HepG2 (cell line): ENCODE measurements around the gene TAGLN2.

Source experiments
- CTCF ChIP-seq: sonication (generic); formaldehyde crosslinking; IDR thresholded peaks from 2 replicates; pipeline ENCODE4 v1.5.0; 2020; ENCODE audit warnings: mild to moderate bottlenecking, missing genetic modification reagents, moderate library complexity
- KDM2A ChIP-seq: sonication (generic); formaldehyde crosslinking; IDR thresholded peaks from 2 replicates; pipeline ENCODE4 v1.4.0; 2020; ENCODE audit warnings: low read depth, missing genetic modification reagents, borderline replicate concordance
- MNT ChIP-seq: fragments of 450-650 bp; IDR thresholded peaks from 2 replicates; pipeline ENCODE4 v1.6.1; 2016
- NR2F1 ChIP-seq, 2 experiments: fragments of 450-650 bp in 1 of 2; formaldehyde crosslinking in 1 of 2; IDR thresholded peaks; 2 replicates each; pipeline versions ENCODE4 v1.5.0 to v1.6.1; 2016 to 2020; ENCODE audit warnings: mild to moderate bottlenecking in 1 of 2, missing compliant biosample characterization in 1 of 2, missing genetic modification reagents in 1 of 2, moderate library complexity in 1 of 2
- SP2 ChIP-seq: sonication (generic); formaldehyde crosslinking; IDR thresholded peaks from 2 replicates; pipeline ENCODE4 v1.5.1; 2020; ENCODE audit warnings: mild to moderate bottlenecking, missing genetic modification reagents
- ZNF501 ChIP-seq: sonication (generic); formaldehyde crosslinking; IDR thresholded peaks from 2 replicates; pipeline ENCODE4 v1.5.1; 2020; ENCODE audit warnings: mild to moderate bottlenecking, moderate library complexity, missing genetic modification reagents
- ZNF747 ChIP-seq: sonication (generic); formaldehyde crosslinking; IDR thresholded peaks from 2 replicates; pipeline ENCODE4 v1.8.1; 2023; ENCODE audit warnings: missing genetic modification reagents, mild to moderate bottlenecking, borderline replicate concordance
- ZSCAN20 ChIP-seq: sonication (generic); formaldehyde crosslinking; IDR thresholded peaks from 2 replicates; pipeline ENCODE4 v1.4.0; 2020; ENCODE audit warnings: missing genetic modification reagents, mild to moderate bottlenecking, borderline replicate concordance
- TF ChIP-seq, protein P1 (sequence below): sonication (generic); formaldehyde crosslinking; IDR thresholded peaks from 2 replicates; pipeline ENCODE4 v1.4.0; 2020; ENCODE audit warnings: missing genetic modification reagents

- TF ChIP-seq NR2F1 (CRISPR knock-in tag; IDR thresholded peaks at IDR 0.05) = no peak
- TF ChIP-seq, protein P1, sequence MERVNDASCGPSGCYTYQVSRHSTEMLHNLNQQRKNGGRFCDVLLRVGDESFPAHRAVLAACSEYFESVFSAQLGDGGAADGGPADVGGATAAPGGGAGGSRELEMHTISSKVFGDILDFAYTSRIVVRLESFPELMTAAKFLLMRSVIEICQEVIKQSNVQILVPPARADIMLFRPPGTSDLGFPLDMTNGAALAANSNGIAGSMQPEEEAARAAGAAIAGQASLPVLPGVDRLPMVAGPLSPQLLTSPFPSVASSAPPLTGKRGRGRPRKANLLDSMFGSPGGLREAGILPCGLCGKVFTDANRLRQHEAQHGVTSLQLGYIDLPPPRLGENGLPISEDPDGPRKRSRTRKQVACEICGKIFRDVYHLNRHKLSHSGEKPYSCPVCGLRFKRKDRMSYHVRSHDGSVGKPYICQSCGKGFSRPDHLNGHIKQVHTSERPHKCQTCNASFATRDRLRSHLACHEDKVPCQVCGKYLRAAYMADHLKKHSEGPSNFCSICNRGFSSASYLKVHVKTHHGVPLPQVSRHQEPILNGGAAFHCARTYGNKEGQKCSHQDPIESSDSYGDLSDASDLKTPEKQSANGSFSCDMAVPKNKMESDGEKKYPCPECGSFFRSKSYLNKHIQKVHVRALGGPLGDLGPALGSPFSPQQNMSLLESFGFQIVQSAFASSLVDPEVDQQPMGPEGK = no peak
- TF ChIP-seq ZNF501 (CRISPR knock-in tag) = no peak
- TF ChIP-seq CTCF (CRISPR knock-in tag) = no peak
- no peak for TF ChIP-seq KDM2A (CRISPR knock-in tag)
- no peak for TF ChIP-seq ZNF747 (CRISPR knock-in tag)
- no peak for TF ChIP-seq MNT
- TF ChIP-seq ZSCAN20 = no peak
- no peak for TF ChIP-seq SP2 (CRISPR knock-in tag)
Measured at GRCh38 chr1:159961636-159962035, 36.3 kb upstream of the TAGLN2 start.
